GM12874 (cell line): ENCODE results near the gene PTPN3.

Experiments used
- CTCF ChIP-seq: IDR thresholded peaks from 2 replicates; pipeline ENCODE4 v1.5.1; 2011; ENCODE audit warnings: low read depth, mild to moderate bottlenecking, control low read depth, low read length, moderate library complexity; ENCODE audit not compliant: insufficient read depth

PTPN3 gene

GRCh38 chr9:109478051-109478563 lies 20.0 kb downstream of the PTPN3 start:
- no peak for TF ChIP-seq CTCF

- no peak for TF ChIP-seq CTCF
Observed at GRCh38 chr9:109477258-109478050, 20.7 kb downstream of the PTPN3 start.

GRCh38 chr9:109476642-109477257 lies 21.4 kb downstream of the PTPN3 start:
- TF ChIP-seq CTCF = no peak

GRCh38 chr9:109475526-109475925 lies 22.6 kb downstream of the PTPN3 start:
- TF ChIP-seq CTCF = no peak

- TF ChIP-seq CTCF = no peak
Observed at GRCh38 chr9:109474944-109475343, 23.2 kb downstream of the PTPN3 start.

GRCh38 chr9:109474170-109474569 lies 23.9 kb downstream of the PTPN3 start:
- no peak for TF ChIP-seq CTCF

- no peak for TF ChIP-seq CTCF
Observed at GRCh38 chr9:109473329-109473728, 24.8 kb downstream of the PTPN3 start.
